OCI-LY3 (cell line): Measurements from ENCODE around the gene SCGB1A1.
"Not testable (repeated sequence)": the region's sequence is repeated elsewhere in the genome, so short reads cannot be mapped to it uniquely, and the experiment has no call there.

Experiments
- H2AFZ ChIP-seq: fragments of 200-600, 300-600 bp; shearing (Covaris generic); 2 replicates; pipeline ENCODE4 v1.6.0; 2014; ENCODE audit warnings: antibody characterized with exemption, low read depth, low read length
- H3K27ac ChIP-seq: fragments of 200-600, 300-600 bp; sonication (generic); 2 replicates; pipeline ENCODE4 v1.5.1; 2014; ENCODE audit warnings: mild to moderate bottlenecking, low read length, moderate library complexity, mixed read lengths
- H3K27me3 ChIP-seq: fragments of 200-600, 300-600 bp; sonication (generic); 2 replicates; pipeline ENCODE4 v1.6.1; 2014; ENCODE audit warnings: low read depth, low read length, mixed read lengths
- H3K36me3 ChIP-seq: fragments of 200-600, 300-600 bp; sonication (generic); replicated peaks from 2 replicates; pipeline ENCODE3; 2014; ENCODE audit warnings: low read depth, low read length, mixed read lengths
- H3K4me1 ChIP-seq: fragments of 300-600, 200-600 bp; sonication (generic); 2 replicates; pipeline ENCODE4 v1.6.1; 2014; ENCODE audit warnings: low read length, mixed read lengths
- H3K4me2 ChIP-seq: fragments of 200-600, 300-600 bp; sonication (generic); 2 replicates; pipeline ENCODE4 v1.6.1; 2014; ENCODE audit warnings: low read length, mixed read lengths
- H3K4me3 ChIP-seq: fragments of 300-600, 200-600 bp; sonication (generic); 2 replicates; pipeline ENCODE4 v1.5.1; 2014; ENCODE audit warnings: antibody characterized with exemption, mild to moderate bottlenecking, low read length, moderate library complexity
- H3K79me2 ChIP-seq: fragments of 300-600, 200-600 bp; shearing (Covaris generic); 2 replicates; pipeline ENCODE4 v1.6.1; 2014; ENCODE audit warnings: mild to moderate bottlenecking, low read length, mixed read lengths
- H3K9ac ChIP-seq: fragments of 300-600, 200-600 bp; shearing (Covaris generic); 2 replicates; pipeline ENCODE4 v1.6.0; 2014; ENCODE audit warnings: mild to moderate bottlenecking, low read length, moderate library complexity
- H3K9me3 ChIP-seq: fragments of 200-600, 300-600 bp; shearing (Covaris generic); 2 replicates; pipeline ENCODE4 v1.6.1; 2014; ENCODE audit warnings: low read length, mixed read lengths; ENCODE audit not compliant: insufficient read depth
- H4K20me1 ChIP-seq: fragments of 200-600, 300-600 bp; sonication (generic); 2 replicates; pipeline ENCODE4 v1.6.1; 2016; ENCODE audit warnings: low read length, mixed read lengths; ENCODE audit not compliant: insufficient read depth
- CTCF ChIP-seq: fragments of 200-600, 300-600 bp; sonication (generic); IDR thresholded peaks from 2 replicates; pipeline ENCODE4 v1.5.1; 2014; ENCODE audit warnings: antibody characterized with exemption, low read length, low read depth
- EZH2phosphoT487 ChIP-seq: fragments of 200-600 bp; shearing (Covaris generic); IDR thresholded peaks from 2 replicates; pipeline ENCODE4 v1.6.1; 2018; ENCODE audit warnings: antibody characterized with exemption, mixed run types, low read depth

Gene SCGB1A1

GRCh38 chr11:62444835-62445234, 26.0 kb downstream of the SCGB1A1 start:
- peak overlapping the region; percentile 82 for H3K4me3 ChIP-seq
- peaks cover 21% of the 10 kb centered on the region for H3K4me1 ChIP-seq
- no peak for TF ChIP-seq CTCF
- no peak for TF ChIP-seq EZH2phosphoT487
- no peaks in the 10 kb centered on the region for H4K20me1 ChIP-seq
- H3K79me2 ChIP-seq, result no peaks in the 10 kb centered on the region
- H3K9ac ChIP-seq, result peak overlapping the region; percentile 61
- H2AFZ ChIP-seq, result peak overlapping the region; percentile 57
- H3K9me3 ChIP-seq, result no peaks in the 10 kb centered on the region
- H3K4me2 ChIP-seq, result peak overlapping the region; percentile 86
- no peaks in the 10 kb centered on the region for H3K36me3 ChIP-seq
- no peak overlapping the region for H3K27ac ChIP-seq
- peaks cover 21% of the 10 kb centered on the region for H3K27me3 ChIP-seq

- Histone ChIP-seq H3K4me2 (peak overlapping the region; percentile 86), H2AFZ (no peak overlapping the region), H3K36me3 (no peaks in the 10 kb centered on the region), H3K4me3 (peak overlapping the region; percentile 82; the same call in 1 of the 2 replicates), H3K9me3 (no peaks in the 10 kb centered on the region), H3K9ac (no peak overlapping the region), H4K20me1 (no peaks in the 10 kb centered on the region), H3K27ac (no peak overlapping the region), H3K79me2 (no peaks in the 10 kb centered on the region), H3K27me3 (peaks cover 21% of the 10 kb centered on the region), H3K4me1 (peaks cover 20% of the 10 kb centered on the region)
- no peak for TF ChIP-seq EZH2phosphoT487
- no peak for TF ChIP-seq CTCF
Measured at GRCh38 chr11:62445314-62445740, 26.5 kb downstream of the SCGB1A1 start.

GRCh38 chr11:62446091-62446490, 27.3 kb downstream of the SCGB1A1 start:
- Histone ChIP-seq H3K4me1 (peaks cover 19% of the 10 kb centered on the region), H3K4me2 (no peak overlapping the region), H3K27ac (no peak overlapping the region), H3K36me3 (no peaks in the 10 kb centered on the region), H3K9me3 (no peaks in the 10 kb centered on the region), H4K20me1 (no peaks in the 10 kb centered on the region), H3K79me2 (no peaks in the 10 kb centered on the region), H3K9ac (no peak overlapping the region), H3K27me3 (peaks cover 21% of the 10 kb centered on the region), H3K4me3 (no peak overlapping the region), H2AFZ (no peak overlapping the region)
- no peak for TF ChIP-seq EZH2phosphoT487
- TF ChIP-seq CTCF, result no peak

- H3K27me3 ChIP-seq, result peaks cover 21% of the 10 kb centered on the region
- no peak for TF ChIP-seq CTCF
- peaks cover 8% of the 10 kb centered on the region for H3K4me1 ChIP-seq
- H4K20me1 ChIP-seq, result peaks cover 4% of the 10 kb centered on the region; the same call in 1 of the 2 replicates
- H3K9me3 ChIP-seq, result no peaks in the 10 kb centered on the region
- no peak overlapping the region for H3K4me2 ChIP-seq
- H3K9ac ChIP-seq, result no peak overlapping the region
- H3K36me3 ChIP-seq, result no peaks in the 10 kb centered on the region
- no peak overlapping the region for H3K4me3 ChIP-seq
- no peak overlapping the region for H3K27ac ChIP-seq
- H2AFZ ChIP-seq, result no peak overlapping the region
- no peaks in the 10 kb centered on the region for H3K79me2 ChIP-seq
Measured at GRCh38 chr11:62449451-62449851, 30.6 kb downstream of the SCGB1A1 start.

GRCh38 chr11:62449912-62450311, 31.1 kb downstream of the SCGB1A1 start:
- peaks cover 21% of the 10 kb centered on the region for H3K27me3 ChIP-seq
- not testable (repeated sequence) for H4K20me1 ChIP-seq, H2AFZ ChIP-seq, H3K4me3 ChIP-seq, H3K9ac ChIP-seq, H3K9me3 ChIP-seq, H3K36me3 ChIP-seq, H3K4me2 ChIP-seq, H3K27ac ChIP-seq, H3K79me2 ChIP-seq, H3K4me1 ChIP-seq
